Upper lobe of right lung (tissue), 1 donor: ENCODE data around the gene BMPR1B. TPM values are rescaled to one million over a fixed set of nuclear protein-coding genes. Genes with fewer than 3 reads are reported as not detected.

Experiments used
- ATAC-seq: fragments of 200-7000 bp; cut with Tn5 transposase; one replicate; pipeline ENCODE4 v1.9.1; 2020; ENCODE audit warnings: mild to moderate bottlenecking, moderate library complexity
- DNase-seq: peaks from one replicate; pipeline ENCODE4 v3.0.0-alpha.2; 2020
- H3K27ac ChIP-seq: fragments of 200-600 bp; one replicate; pipeline ENCODE4 v1.8.0; 2022
- H3K27me3 ChIP-seq: fragments of 200-600 bp; one replicate; pipeline ENCODE4 v1.8.0; 2022; ENCODE audit warnings: mild to moderate bottlenecking
- H3K36me3 ChIP-seq: fragments of 200-600 bp; one replicate; pipeline ENCODE4 v1.8.0; 2022
- H3K4me1 ChIP-seq: fragments of 200-600 bp; one replicate; pipeline ENCODE4 v1.8.0; 2022
- H3K4me3 ChIP-seq: fragments of 200-600 bp; one replicate; pipeline ENCODE4 v1.8.0; 2022; ENCODE audit warnings: mild to moderate bottlenecking
- H3K9me3 ChIP-seq: fragments of 200-600 bp; one replicate; pipeline ENCODE4 v1.8.0; 2022
- intact Hi-C: fragments of 100-400 bp; cut with DNase I; formaldehyde crosslinking; loops from one replicate; pipeline ENCODE4 v1.11.0; 2022
- total RNA-seq: library from RNA; stranded (reverse); fragmentation: NEBNext Ultra II Directional; extraction: Animal tissue kit (Norgen Biotek cat#: 25700); gene quantifications from one replicate; pipeline ENCODE4 v1.2.1, GENCODE V29; 2021
- TF ChIP-seq, protein P1 (sequence below): fragments of 200-600 bp; IDR thresholded peaks from one replicate; pipeline ENCODE4 v1.8.0; 2022; ENCODE audit warnings: antibody characterized with exemption
- donor health status: DM: no; HTN: yes; CAD: no; lungs with severe emphysema.

Gene BMPR1B
- total RNA-seq, 1 donor from 2014 or later, result 3.0 TPM

DNA sequence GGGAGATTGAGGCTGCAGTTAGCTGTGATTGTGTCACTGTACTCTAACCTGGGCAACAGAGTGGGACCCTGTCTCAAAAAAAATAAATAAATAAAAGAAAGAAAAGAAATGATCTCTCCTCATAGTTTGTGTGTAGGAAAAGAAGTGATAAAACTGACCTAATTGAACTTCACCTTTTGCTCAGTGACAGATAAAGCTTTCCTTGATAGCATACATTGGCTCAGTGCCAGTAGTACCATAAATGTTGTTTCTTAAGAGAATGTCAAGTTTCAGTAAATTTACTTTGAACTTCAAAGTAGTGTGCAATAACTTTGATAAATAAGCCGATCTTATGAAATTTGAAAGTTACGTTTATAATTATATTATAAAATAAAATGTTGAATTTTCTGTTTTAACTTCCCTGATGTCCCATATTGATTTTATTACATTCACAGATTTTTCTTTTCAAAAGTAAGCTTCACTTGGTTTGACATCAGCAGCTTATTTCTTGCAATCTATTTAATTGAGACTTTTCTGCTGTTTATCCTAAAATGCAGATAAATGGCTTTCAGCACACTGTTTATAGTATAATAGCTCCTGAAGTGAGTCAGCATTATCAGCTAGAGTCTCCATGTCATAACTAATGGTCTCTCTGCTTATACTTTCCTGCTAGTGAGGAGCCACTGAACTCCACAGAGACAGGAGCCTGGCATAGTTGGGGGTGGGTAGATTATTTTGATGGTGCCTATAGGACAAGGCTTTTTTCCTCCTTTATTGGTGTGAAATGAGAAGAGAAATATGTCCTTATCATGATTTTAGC lies 330.1 kb downstream of the BMPR1B start:
- ATAC-seq (no peak), DNase-seq (no peak)
- no peaks in the 10 kb centered on the region for H3K27me3 ChIP-seq
- no peaks in the 10 kb centered on the region for H3K4me1 ChIP-seq
- H3K9me3 ChIP-seq, result no peaks in the 10 kb centered on the region
- H3K36me3 ChIP-seq, result no peaks in the 10 kb centered on the region
- intact Hi-C loops, result no loop called here
- H3K4me3 ChIP-seq, result no peak overlapping the region
- TF ChIP-seq, protein P1, sequence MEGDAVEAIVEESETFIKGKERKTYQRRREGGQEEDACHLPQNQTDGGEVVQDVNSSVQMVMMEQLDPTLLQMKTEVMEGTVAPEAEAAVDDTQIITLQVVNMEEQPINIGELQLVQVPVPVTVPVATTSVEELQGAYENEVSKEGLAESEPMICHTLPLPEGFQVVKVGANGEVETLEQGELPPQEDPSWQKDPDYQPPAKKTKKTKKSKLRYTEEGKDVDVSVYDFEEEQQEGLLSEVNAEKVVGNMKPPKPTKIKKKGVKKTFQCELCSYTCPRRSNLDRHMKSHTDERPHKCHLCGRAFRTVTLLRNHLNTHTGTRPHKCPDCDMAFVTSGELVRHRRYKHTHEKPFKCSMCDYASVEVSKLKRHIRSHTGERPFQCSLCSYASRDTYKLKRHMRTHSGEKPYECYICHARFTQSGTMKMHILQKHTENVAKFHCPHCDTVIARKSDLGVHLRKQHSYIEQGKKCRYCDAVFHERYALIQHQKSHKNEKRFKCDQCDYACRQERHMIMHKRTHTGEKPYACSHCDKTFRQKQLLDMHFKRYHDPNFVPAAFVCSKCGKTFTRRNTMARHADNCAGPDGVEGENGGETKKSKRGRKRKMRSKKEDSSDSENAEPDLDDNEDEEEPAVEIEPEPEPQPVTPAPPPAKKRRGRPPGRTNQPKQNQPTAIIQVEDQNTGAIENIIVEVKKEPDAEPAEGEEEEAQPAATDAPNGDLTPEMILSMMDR, result no peak
- no peak overlapping the region for H3K27ac ChIP-seq

DNA sequence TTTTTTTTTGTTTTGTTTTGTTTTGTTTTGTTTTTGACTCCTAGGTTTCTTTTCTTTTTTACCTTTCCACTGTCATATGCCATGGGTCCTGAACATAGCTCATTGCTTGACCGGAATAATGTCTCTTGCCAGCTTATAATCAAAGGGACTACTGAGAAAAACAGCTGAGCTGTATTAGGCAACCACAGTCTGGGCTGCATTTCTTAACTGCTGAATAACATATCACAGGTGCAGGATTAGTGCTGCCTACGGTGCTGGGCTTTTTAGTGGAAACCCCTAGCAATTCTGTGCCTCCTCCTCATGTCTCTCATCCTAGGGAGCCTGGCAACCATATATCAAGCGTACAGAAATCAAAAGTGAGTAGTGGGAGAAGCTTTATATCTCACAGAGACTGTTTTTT lies 333.5 kb downstream of the BMPR1B start:
- Histone ChIP-seq H3K4me3 (no peak overlapping the region), H3K27ac (no peak overlapping the region), H3K27me3 (no peaks in the 10 kb centered on the region), H3K9me3 (no peaks in the 10 kb centered on the region), H3K4me1 (no peaks in the 10 kb centered on the region), H3K36me3 (no peaks in the 10 kb centered on the region)
- intact Hi-C loops, result no loop called here
- DNase-seq (no peak), ATAC-seq (no peak)
- TF ChIP-seq, protein P1, result no peak

DNA sequence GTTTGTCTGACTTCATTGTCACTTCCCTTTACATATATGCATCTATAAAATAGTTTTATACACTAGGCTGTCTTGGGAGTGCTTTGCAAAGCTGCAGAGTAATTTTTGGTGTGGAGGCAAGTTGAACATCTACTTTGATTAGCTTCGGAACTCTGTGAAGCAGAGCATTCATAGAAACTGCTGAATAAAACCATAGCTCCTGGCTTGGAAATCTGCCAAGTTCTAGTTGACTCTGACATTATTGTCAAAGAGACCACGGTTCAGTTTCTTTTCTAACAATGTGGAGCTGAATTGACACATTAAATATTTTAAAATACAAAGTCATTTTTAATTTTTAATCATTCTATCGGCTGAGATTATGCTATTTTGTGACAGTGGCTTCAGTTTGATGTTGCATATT lies 335.0 kb downstream of the BMPR1B start:
- H3K9me3 ChIP-seq, result no peaks in the 10 kb centered on the region
- H3K27me3 ChIP-seq, result no peaks in the 10 kb centered on the region
- H3K27ac ChIP-seq, result no peak overlapping the region
- no peak for ATAC-seq
- H3K4me1 ChIP-seq, result no peaks in the 10 kb centered on the region
- no peak for DNase-seq
- intact Hi-C loops, result no loop called here
- TF ChIP-seq, protein P1, result no peak
- H3K36me3 ChIP-seq, result no peaks in the 10 kb centered on the region
- no peak overlapping the region for H3K4me3 ChIP-seq

DNA sequence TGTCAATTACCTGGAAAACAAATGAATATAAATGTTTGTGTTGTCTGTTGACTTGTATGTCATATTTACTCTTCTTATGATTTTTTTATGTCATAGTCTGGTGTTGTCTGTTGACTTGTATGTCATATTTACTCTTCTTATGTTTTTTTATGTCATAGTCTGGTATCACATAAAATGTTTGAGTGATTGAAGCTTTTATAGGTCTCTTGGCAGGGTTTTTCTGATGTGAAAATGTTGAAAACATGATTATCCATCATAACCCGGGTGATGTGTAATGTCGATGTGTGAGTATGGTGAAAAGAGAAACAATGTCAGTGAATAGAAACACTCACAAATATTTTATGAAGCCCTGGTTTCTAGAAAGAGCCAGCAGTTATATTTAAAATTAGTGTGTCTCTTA lies 335.7 kb downstream of the BMPR1B start:
- intact Hi-C loops, result no loop called here
- no peak for ATAC-seq
- DNase-seq, result no peak
- TF ChIP-seq, protein P1, result no peak
- Histone ChIP-seq H3K27me3 (no peaks in the 10 kb centered on the region), H3K9me3 (no peaks in the 10 kb centered on the region), H3K4me1 (no peaks in the 10 kb centered on the region), H3K4me3 (no peak overlapping the region), H3K36me3 (no peaks in the 10 kb centered on the region), H3K27ac (no peak overlapping the region)

DNA sequence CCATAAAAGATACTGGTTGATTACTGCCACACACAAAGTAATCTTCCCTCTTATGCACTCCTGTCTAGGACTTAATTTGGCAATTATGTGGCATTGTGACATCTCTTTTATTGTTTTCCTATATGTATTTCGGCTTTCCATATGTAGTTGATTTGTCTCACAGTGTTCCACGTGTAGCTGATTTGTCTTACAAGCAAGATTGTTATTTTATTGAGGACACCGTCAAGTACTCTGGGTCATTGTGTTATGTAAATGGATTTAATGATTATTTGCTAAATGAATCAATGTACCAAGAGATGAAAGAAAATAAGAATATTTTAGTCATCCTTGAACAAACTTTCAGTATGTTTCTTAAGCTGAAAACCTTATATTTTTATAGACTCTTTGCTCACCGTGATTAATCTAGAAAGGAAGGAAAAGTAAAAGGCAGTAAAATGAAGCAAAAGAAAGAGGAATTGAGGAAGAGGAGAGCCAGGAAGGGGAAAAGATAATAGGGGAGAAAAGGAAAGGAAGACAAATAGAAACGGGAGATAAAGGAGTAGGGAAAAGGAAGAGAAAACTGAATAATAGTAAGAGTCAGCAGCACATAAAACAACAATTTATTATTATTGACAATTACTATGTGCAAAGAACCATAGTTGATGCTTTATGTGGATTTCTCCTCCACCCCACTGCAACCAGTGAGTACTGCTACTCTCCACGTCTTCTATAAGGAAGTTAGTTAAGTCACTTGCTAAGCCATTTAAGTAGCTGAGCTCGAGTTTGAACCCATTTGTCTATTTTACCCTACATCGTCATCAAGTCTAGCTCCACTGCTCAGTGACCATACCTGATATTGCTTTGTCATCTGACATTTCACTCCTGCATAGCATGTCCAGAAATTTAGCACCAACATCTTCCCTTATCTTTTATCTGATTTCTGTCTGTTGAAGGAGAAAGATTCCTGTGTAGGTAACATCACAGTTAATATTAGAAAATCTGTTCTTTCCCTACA lies 336.5 kb downstream of the BMPR1B start:
- H3K36me3 ChIP-seq, result no peaks in the 10 kb centered on the region
- no peak overlapping the region for H3K4me3 ChIP-seq
- TF ChIP-seq, protein P1, result no peak
- no peaks in the 10 kb centered on the region for H3K9me3 ChIP-seq
- H3K4me1 ChIP-seq, result no peaks in the 10 kb centered on the region
- DNase-seq (no peak), ATAC-seq (no peak)
- no peaks in the 10 kb centered on the region for H3K27me3 ChIP-seq
- intact Hi-C loops, result no loop called here
- no peak overlapping the region for H3K27ac ChIP-seq
